Inflammatory macrophage treated with lipopolysaccharide for 1 hour (primary cell): ENCODE measurements around the gene GAB2.
A peak's percentile ranks its signal among the peaks of the same experiment; 100 is the strongest.
"Not testable (repeated sequence)": the region's sequence is repeated elsewhere in the genome, so short reads cannot be mapped to it uniquely, and the experiment has no call there.

ENCODE experiments used
- DNase-seq, 2 donors: peaks; one replicate each; pipeline ENCODE4 v3.0.0-alpha.2; 2020 to 2022

The GAB2 gene

DNA sequence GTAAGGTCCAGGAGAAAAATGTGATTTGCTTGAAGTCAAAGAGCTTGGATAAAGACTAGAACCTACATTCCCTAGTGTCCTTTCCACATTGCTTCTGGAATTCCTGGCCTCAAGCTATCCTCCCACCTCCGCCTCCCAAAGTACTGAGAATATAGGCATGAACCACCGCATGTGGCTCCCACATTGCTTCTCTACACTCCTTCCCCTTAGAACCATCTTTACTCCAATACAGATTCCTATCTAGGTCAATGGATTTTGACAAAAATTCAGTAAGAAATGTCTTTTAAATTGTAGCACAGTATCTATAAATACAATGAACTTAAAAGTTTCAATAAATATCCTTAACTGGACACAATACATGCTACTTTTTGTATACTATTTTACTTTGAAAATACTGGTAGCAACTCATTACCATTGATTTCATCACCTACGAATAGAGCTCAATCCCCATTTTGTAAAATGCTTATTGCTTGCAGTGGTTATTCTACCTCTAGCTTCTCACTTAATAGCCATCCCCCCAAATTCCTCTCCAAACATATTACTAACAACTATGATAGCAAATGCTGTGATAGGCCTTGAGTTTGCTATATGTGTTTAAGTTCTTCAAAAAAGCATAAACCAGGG lies 53.4 kb downstream of the GAB2 start:
- no peak for DNase-seq

- DNase-seq, result peak; percentile 27 to 52
These were observed 54.5 kb downstream of the GAB2 start for GRCh38 chr11:78363024-78363619.

GRCh38 chr11:78361228-78361627 lies 56.4 kb downstream of the GAB2 start:
- DNase-seq, result no peak

GRCh38 chr11:78359921-78360320 lies 57.7 kb downstream of the GAB2 start:
- DNase-seq, result peak in 1 of 2 donors; percentile 21

DNA sequence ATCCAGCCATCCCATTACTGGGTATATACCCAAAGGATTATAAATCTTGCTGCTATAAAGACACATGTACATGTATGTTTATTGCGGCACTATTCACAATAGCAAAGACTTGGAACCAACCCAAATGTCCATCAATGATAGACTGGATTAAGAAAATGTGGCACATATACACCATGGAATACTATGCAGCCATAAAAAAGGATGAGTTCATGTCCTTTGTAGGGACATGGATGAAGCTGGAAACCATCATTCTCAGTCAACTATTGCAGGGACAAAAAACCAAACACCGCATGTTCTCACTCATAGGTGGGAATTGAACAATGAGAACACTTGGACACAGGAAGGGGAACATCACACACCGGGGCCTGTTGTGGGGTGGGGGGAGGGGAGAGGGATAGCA lies 59.7 kb downstream of the GAB2 start:
- DNase-seq, result not testable (repeated sequence)

DNA sequence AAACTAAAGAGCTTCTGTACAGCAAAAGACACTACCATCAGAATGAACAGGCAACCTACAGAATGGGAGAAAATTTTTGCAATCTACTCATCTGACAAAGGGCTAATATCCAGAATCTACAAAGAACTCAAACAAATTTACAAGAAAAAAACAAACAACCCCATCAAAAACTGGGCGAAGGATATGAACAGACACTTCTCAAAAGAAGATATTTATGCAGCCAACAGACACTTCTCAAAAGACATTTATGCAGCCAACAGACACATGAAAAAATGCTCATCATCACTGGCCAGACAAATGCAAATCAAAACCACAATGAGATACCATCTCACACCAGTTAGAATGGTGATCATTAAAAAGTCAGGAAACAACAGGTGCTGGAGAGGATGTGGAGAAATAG lies 60.2 kb downstream of the GAB2 start:
- not testable (repeated sequence) for DNase-seq

DNA sequence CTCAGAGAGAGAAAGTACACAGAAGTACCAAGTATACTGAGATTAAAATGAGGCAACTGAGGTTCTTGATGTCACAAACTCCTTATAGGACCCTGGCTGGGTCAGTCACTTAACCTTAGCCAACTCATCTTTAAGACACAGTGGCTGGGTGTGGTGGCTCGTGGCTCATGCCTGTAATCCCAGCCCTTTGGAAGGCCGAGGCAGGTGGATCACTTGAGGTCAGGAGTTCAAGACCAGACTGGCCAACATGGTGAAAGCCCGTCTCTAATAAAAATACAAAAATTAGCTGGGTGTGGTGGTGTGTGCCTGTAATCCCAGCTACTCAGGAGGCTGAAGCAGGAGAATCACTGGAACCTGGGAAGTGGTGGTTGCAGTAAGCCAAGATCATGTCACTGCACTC lies 61.9 kb downstream of the GAB2 start:
- not testable (repeated sequence) for DNase-seq

GRCh38 chr11:78355309-78355705 lies 62.3 kb downstream of the GAB2 start:
- no peak for DNase-seq

DNA sequence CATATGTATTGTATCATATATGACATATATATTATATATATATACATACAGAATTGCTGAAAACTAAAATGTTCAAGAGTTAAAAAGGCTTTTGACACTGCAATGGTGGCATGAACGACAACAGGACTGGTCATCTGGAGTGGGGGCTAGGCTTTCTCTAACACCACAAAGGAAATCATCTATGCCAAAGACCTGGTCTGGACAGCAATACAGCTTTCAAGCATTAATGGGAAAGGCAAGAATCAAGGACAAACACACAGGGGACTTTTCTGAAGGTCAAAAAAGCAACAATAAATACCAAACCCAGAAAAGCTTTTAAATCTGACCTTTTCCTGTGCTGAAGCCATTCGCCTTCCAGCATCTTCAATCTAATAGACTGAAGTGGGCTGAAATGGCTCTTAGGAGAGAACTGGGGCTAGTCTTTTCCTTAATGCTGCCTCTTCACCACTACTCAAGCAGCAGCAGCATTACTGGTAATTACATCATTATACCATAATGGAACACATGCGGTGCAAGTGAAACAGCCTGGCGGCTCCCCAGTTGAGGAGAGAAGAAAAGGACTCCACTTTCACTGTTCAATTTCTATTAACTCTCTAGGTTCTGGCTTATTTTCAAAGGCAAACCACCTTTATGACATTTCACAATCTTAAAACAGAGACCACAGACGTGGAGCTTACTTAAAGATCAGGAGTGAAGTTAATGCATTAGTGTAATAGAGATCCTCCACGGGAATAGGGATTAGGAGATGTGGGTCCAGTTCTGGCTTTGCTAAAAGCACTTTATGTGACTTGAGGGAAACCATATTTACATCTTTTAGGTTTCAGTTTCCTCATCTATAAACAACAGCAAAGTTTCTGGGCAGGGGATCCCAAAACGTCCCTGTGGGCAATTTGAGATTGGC lies 63.0 kb downstream of the GAB2 start:
- DNase-seq, result no peak

DNA sequence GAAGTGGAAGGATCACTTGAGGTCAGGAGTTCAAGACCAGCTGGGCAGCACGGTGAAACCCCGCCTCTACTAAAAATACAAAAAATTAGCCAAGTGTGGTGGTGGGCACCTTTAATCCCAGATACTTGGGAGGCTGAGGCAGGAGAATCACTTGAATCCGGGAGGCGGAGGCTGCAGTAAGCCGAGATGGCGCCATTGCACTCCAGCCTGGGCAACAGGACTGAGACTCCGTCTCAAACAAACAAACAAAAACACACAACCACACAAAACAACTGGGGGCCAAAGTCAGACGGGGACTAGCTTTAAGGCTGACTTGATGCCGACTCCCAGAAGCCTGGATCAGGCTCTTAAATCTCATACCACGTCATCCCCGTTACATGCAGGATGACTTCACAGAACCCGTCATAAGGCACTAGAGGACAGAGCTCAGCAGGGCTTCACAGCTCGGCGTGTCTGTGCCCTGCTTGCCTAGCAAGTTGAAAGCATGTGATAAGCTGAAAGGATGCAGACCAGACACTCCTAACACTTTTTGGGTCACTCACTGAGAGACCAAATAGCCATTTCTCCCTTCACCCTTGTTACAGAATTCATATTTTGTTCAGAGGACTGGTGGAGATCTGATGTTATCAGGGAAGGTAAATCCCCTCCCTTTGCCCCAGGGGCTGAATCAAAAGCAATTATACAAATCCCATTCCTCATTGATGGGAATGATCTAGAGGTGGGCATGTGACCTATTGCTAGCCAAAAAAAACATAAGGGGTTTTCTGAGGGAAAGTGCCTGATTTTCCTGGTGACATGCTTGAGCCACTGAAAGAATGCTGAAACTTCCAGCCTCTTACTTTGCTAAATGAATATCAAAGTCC lies 65.4 kb downstream of the GAB2 start:
- peak in 1 of 2 donors; percentile 46 for DNase-seq

DNA sequence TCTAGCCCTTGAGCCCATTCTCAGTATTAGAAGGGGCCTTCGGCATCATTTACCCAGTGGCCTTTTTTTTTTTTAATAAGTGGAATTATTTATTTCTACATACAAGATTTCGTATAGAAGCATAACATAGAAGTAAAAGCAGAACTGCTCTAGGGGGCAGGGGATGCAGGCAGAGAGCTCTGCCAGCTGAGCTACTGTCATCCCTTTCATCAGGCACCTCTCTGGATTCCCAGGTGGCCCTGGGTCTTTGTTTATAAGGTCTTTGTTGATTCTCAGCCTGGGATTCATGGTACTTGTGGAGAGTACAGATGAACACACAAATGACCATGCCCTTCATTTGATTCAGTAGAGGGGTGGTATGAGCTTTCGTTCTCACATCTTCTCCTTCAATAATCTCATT lies 66.4 kb downstream of the GAB2 start:
- DNase-seq, result peak in 1 of 2 donors; percentile 24

- DNase-seq, result peak; percentile 71 to 88
These were observed 66.9 kb downstream of the GAB2 start for GRCh38 chr11:78350646-78351165.

GRCh38 chr11:78350091-78350645 lies 67.5 kb downstream of the GAB2 start:
- DNase-seq, result no peak

GRCh38 chr11:78349624-78350023 lies 68.0 kb downstream of the GAB2 start:
- no peak for DNase-seq

GRCh38 chr11:78349114-78349513 lies 68.5 kb downstream of the GAB2 start:
- DNase-seq, result peak; percentile 40 to 47

GRCh38 chr11:78347956-78348355 lies 69.7 kb downstream of the GAB2 start:
- no peak for DNase-seq

GRCh38 chr11:78346799-78347198 lies 70.8 kb downstream of the GAB2 start:
- DNase-seq, result no peak

GRCh38 chr11:78345450-78345849 lies 72.2 kb downstream of the GAB2 start:
- no peak for DNase-seq

GRCh38 chr11:78344676-78345075 lies 72.9 kb downstream of the GAB2 start:
- no peak for DNase-seq

DNA sequence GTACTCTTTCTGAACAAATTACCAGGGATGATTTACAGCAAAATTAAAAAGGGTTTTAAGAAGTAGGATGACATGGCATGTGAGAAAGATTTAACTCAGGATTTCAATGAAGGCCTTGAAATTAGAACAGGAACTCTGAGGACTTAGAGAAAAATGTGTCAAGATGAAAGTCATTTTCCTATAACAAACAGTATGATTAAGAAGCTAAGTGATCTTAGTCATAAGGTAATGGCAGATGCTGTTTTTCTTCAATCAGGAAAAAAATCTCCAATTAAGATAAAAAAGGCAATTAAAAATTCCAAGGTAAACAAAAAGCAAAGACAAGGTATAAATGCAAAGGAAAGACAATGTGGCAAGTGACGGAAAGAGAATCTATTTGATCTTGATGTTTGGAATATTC lies 73.5 kb downstream of the GAB2 start:
- DNase-seq, result no peak

GRCh38 chr11:78343303-78343702 lies 74.3 kb downstream of the GAB2 start:
- no peak for DNase-seq

DNA sequence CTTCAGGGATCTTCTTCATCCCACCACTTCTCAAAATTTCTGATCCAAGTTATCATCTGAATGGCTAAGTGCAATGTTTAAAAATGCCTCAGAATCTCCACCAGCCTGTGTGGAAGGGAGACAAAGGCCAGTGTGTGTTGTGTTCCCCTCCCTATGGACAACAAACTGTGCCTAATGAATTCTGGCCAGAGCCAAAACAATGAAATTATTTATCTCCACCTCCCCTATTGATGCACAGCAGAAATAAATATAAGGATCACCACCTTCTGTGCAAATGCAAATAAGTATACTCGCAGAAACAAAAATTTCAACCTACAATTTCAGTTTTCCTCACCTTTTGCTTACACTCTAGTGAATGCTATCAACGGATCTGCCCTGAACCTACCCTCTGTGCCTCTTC lies 75.8 kb downstream of the GAB2 start:
- DNase-seq, result no peak
